Sigmoid colon (tissue), 4 donors: ENCODE data around the gene BARD1.

Source experiments
- POLR2A ChIP-seq, 2 donors: fragments of 450-650 bp; IDR thresholded peaks; one replicate each; pipeline ENCODE4 v1.6.1; 2016; ENCODE audit warnings: antibody characterized with exemption in 2 of 2, mild to moderate bottlenecking in 2 of 2, moderate library complexity in 2 of 2
- POLR2AphosphoS5 ChIP-seq, 4 donors: sonication (generic); formaldehyde crosslinking; IDR thresholded peaks; one replicate each; pipeline ENCODE4 v1.6.1; 2017; ENCODE audit warnings: antibody characterized with exemption in 4 of 4

DNA sequence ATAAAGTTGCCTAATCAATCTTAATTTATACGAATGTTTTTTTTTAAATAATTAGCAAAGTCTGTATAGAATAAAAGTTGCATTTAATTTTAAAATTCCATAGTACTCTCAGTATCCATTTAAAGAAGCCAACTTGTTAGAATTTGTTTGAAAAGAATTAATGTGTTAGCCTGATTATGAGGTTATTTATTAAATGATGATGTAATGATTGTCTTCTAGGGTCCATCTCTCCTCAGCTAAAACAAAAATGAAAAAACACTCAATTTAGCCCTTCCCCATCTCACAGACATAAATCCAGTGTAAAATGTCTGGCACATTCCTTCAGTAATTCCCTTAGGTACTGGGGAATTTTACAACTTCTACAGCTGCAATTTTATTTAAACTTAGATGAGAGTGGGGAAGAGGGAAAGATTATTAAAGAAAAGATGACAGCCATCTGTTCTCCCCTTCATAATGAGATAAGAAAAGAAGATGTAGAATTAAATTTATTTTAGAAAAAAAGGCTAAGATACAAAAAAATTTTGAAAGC, 68.6 kb downstream of the BARD1 start:
- TF ChIP-seq POLR2AphosphoS5 (IDR thresholded peaks at IDR 0.05) (no peak), POLR2A (IDR thresholded peaks at IDR 0.05) (no peak)
